GM19395 (cell line): ENCODE data around the gene TMEM40.
"Not testable (repeated sequence)": the region's sequence is repeated elsewhere in the genome, so short reads cannot be mapped to it uniquely, and the experiment has no call there.

Experiments used
- ATAC-seq: cut with Tn5 transposase; IDR thresholded peaks from one replicate; pipeline ENCODE4 v1.9.1; 2021; ENCODE audit warnings: mild to moderate bottlenecking, moderate library complexity; ENCODE audit not compliant: unreplicated experiment

TMEM40 gene

DNA sequence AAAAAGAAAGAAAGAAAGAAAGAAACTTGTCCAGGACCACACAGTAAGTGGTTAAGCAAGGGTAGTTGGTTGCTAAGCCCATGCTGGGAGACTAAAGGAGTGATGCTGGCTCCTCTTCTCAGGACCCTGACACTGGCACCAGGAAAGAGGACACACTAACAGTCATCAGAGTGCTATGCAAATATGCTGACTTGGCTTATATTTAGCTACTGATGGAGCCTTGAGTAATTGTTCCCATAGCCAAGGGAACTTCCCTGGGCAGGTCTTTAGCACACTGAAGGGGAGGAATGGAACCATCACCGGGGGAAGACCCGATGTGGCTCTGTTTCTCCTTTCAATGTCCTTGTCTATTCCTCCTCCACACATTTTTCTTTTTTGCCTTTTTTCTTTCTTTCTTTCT is 6.2 kb downstream of the TMEM40 start:
- no peak for ATAC-seq

DNA sequence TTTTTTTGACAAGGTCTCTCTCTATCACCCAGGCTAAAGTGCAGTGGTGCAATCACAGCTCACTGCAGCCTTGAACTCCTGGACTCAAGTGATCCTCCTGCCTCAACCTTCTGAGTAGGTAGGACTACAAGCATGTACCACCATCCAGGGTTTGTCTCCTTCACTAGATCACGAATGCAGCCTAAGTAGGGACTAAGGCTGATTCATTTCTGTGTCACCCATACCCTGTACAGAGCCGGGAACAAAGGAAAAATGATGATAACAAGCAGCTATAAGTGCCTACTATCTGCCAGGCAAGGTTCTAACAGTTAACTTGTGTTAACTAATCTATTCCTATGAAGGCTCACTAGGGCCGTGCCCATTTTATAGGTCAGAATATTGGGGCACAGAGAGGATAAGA is 7.0 kb downstream of the TMEM40 start:
- no peak for ATAC-seq

DNA sequence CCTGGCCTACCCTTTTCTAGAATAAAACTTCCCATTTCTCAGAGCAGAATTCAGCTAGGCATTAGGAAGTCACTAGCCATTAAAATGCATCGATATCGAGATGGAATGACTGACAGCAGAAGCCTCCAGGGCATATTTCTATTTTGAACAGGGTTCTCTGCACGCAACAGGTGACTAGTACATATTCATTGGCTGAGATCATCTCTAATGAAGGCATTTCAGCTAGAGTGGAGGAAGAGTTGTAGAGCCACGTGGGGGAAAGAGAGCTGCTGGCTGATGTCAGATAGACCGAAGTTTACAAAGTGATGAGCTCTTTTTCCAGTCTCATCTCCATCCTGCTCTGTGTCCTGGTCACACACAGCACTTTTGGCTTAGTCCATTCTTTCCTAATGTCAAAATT is 7.5 kb downstream of the TMEM40 start:
- ATAC-seq, result no peak

DNA sequence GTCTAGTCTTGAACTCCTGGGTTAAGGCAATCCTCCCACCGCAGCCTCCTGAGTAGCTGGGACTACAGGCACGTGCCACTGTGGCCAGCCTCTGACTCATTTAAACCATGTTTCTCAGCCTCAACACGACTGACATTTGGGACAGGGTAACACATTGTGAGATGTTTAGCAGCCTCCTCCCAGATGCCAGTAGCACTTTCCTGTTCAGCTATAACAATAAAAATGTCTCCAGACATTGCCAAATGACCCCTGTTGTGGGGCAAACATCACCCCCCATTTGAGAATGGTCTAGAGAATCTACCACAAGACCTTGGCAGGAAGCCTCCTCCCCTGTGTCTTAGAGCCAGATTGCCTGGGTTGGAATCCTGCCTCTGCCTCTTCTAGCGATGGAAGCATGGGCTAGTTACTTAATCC is 8.4 kb downstream of the TMEM40 start:
- peak; percentile 76 for ATAC-seq

DNA sequence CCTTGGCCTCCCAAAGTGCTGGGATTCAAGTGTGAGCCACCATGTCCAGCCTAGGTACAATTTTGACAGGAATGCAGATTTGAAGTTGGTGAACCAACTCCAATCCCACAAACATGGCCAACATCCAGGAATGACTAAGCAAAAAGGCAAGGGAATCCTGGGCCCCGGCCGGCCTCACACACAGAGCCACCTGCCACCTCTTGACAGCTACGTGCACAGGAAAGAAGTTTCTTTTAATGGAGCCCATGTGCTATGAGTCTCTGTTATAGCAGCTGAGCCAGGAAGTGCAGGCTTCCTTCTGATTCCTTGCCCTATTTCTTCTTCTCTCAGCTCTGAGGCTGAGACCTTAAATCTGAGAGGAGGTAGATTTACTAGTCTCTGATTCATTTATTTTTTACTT is 8.8 kb downstream of the TMEM40 start:
- peak; percentile 38 for ATAC-seq

DNA sequence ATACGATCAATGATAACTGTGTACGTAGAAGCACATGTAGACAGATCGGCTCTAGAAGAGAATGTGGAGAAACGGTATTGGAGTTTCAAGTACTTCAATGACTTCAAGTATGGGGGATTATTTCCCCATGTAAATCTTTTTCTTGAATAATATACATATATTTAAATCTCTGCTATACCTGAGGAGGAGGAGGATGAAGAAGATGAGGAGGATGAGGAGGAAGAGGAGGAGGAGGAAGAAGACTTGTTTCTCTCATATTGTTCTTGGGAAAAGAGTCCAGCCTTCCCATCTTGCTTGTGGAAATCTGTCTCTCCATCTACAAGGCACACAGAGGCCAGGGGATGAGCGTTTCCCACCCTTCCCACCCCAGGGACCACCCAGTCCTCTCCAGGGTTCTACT is 10.6 kb downstream of the TMEM40 start:
- ATAC-seq, result no peak

DNA sequence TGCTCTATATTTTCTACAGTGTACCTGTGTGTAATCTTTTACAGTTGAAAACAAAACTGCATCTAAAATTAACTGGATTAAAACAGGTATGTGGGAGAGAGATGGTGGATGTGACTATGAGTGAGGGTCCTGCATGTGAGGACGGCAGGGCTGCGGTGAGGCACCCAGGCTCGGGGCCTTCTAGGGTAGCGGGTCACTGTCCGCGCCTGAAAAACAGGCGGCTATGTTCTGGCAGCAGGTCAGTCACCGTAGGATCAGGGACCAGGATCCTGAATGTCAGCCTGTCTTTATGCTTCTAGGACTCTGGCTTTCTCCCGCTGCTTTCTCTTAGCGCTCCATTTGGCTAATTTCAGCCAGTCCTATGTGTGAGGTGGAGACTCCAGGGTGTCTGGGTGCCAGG is 12.6 kb downstream of the TMEM40 start:
- ATAC-seq, result no peak

DNA sequence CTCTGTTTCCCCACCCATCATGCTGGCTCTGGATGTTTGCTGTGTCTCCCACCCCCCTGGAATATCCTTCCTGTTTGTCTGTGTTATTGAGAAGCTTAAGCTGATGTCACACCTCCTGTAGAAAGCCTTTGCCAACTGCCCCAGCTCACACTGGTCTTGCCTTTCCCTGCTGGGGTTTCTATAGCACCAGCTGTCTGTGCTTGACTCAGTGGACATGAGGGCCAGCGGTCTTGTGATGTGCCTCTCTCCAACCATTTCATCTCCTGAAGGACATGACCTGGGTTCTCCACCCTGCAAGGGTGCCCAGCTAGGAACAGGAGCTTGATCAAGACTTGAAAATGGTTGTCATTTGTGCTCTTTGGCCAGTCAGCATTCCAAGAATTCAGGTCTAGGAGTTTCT is 14.7 kb downstream of the TMEM40 start:
- no peak for ATAC-seq

DNA sequence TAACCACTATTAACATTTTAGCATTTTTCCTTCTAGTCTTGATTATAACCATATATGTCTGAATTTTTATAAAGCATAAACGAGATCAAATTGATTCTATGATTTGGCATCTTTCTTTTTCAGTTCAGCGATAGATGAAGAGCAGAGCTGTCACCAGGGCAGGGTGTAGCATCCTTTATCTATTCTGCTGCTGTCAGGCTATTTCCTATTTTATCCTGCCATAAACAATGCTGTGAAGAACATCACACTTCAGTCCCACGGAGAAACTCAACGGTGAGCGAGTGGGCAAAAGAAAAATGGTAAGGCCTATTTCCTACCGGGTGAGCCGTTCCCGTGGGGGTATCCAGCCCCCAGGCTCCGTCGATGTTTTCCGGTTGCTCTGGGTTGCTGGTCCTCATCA is 15.5 kb downstream of the TMEM40 start:
- no peak for ATAC-seq

DNA sequence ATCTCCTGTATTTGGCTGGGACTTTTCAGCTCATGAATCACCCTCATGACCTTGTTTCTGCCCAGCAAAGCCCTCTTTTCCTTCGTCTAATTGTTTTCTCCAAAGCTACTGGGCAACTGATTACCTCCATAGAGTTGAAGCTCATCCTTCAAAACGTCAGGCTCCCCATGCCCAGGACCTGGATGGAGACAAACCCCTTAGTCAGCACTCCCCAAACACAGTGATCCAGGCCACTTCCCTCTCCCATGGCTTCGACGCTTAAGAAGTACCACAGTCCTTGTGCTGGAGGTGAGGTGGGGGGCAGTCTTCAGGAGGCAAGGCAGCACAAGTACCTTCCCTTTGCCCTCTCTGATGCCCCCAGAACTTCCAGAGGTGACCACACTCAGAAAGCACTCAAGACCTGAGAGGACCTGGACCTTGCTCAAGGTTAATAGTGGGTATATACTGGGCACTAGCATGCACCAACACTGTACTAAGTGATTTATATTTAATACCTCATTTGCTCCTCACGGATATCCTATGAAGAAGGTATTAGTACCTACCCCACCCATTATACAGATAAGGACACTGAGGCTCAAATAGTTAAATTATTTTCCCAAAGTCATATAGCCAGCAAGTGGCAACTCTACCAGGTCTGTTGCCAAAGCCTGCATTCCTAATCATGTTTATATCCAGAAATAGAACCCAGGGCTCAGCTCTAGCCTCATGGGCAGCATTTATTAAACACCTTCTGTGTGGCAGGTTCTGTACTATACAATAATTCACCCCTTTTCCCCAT is 16.5 kb downstream of the TMEM40 start:
- ATAC-seq, result no peak

DNA sequence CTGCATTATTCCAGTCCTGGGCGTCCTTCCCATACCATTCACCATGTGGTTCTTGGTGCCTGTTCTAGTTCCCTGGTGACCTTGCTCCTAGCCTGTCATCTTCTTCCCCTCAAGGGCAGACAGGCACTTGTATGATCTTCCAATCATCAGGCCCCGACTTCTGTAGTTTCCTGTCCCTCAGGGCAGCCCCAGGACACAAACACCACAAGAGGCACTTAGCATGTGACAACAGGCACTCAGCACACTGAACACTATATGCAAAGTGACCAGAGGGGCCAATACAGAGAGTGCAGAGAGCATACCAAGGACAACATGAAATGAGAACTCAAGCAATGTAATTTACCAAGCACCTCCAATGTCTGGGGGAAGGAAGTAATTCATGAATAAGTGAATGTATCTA is 17.9 kb downstream of the TMEM40 start:
- ATAC-seq, result no peak

DNA sequence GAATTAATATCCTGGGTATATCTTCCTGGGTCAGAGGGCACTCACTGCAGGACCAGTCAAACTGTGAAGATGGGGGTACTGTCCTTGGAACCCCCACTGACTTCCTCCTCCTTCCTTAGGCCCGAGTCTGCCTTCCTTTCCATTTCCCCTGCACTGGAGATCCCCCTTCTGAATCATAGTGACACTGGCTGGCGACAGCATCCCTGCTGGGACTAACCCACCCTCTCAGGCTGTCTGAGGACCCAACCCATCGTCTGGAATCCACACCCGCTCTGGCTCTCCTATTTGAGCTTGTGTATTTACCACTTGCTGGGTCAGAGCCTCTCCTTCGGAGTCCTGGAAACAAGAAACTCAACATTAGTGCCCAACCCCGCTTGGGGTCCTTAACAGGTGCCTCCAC is 21.2 kb downstream of the TMEM40 start:
- ATAC-seq, result no peak

DNA sequence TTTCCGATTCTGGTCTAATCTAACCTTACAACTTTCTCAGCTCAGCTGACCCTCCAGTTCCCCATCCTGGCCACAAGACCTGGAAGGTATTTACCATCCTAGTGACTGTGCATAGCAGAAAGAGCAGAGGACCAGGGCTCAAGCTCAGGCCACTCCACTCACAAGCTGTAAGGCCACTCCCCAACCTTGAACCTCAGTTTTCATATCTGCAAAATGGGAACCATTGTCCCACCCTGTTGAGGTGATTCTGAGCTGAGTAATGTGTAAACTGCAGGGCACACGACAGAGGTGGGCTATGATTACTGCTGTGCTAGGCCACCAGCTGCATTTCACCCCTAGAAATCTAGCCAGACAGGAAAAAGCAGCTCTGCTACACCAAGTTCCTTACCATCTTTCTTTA is 21.7 kb downstream of the TMEM40 start:
- no peak for ATAC-seq

DNA sequence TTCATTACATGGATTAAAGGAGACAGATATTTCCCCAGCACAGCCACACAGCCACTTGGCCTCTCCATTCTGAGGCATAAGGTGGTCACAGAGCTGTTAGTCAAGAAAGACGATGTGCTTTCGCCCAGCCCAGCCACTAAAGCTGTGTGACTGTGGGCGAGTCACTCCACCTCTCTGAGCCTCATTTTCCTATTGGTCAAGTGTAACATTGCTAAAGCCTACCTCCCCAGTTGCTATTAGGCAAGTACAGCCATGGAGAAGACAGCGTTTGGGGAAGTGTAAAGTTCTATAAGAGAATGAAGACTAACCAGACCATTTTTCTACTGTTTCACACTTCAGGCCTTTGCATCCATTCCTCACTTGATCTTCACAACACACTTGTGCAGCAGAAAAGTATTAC is 24.1 kb downstream of the TMEM40 start:
- no peak for ATAC-seq

DNA sequence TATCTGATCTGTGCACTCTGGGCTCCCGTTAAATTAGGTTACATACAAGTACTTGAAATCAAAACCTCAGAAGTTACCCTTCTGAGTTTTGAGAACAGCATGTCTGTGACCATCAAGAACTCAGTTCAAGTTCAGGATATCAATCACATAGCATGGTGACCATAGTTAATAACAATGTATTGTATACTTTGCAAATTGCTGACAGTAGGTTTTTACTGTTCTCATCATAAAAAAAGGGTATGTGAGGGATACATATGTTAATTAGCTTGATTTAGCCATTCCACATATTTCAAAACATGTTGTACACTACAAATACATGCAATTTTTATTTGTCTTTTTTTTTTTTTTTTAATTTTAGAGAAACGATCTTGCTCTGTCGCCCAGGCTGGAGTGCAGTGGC is 25.5 kb downstream of the TMEM40 start:
- ATAC-seq, result no peak

DNA sequence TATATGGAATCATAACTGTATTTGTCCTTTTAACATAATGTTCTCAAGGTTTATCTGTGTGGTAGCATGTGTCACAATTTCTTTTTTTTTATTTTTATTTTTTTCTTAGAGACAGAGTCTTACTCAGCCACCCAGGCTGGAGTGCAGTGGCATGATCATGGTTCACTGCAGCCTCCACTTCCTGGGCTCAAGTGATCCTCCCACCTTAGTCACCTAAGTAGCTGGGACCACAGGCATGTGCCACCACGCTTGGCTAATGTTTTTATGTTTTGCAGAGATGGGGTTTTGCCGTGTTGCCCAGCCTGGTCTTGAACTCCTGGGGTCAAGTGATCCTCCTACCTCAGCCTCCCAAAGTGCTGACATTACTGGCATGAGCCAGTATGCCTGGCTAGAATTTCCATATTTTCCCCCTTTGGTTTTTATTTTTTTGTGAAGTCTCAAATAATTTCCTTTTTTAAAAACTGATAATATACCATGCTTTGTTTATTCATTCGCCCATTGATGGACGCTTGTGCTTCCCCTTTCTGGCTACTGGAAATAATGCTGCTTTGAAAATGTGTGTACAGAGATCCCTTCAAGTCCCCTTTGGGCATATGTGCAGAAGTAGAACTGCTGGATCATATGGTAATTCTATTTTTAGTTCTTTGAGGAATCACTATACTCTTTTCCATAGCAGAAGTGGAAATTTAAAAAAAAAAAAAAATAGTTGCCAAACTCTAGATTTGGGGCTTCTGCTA is 28.4 kb downstream of the TMEM40 start:
- no peak for ATAC-seq

DNA sequence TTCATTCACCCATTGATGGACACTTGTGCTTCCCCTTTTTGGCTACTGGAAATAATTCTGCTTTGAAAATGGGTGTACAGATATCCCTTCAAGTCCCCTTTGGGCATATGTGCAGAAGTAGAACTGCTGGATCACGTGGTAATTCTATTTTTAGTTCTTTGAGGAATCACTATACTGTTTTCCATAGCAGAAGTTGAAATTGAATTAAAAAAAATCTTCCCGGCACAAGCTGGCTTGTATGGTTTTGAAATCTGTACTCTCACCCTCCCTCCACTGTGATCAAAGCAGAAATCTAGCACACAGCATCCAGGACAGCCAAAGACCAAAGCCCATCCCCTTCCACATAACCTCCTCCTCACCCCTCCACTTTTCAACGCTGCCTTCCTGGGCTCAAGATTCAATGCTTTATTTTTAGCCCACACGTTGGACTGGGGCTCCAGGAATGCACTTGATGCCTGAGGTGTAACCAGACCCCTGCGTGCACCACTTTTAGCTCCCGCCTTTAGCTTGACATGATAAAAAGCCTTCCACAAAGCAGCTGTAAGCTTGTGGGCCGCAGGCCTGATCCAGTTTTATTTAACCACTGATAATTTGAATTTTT is 29.9 kb downstream of the TMEM40 start:
- ATAC-seq, result no peak

DNA sequence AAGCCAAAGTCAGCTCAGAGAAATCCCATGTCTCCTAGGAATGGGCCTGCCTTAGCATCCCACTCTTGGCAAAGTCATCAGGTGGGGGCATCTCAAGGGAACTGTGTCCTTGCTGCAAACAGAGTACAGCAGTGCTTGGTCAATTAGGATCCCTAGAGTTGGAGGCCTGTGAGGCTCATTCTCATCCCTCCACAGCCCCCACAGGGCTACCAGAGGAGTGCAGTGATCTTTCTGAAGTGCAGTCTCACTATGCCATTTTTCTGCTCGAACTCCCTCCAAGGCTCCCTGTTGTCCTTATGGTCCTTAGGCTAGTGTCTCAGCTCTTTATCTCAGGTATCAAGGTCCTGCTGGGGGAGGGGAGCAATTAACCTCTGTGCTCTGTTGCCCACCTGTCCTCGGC is 31.1 kb downstream of the TMEM40 start:
- ATAC-seq, result no peak

DNA sequence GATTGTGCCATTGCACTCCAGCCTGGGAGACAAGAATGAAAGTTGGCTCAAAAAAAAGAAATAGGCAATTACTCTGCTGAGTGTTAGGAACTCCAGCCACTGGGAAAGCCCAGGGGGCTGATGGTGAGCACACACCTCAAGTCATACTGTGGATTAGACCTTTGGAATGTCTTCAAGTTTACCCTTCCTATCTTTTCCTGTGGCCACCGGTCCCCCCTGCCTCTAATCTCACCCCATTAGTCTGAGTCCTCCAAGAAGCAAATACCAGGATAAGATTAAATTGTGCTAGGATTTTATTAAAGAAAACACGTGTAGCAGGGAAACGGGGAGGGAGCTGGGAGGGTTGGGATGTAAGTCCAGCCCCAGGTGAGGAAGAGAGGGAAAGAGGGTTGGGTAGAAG is 31.6 kb downstream of the TMEM40 start:
- ATAC-seq, result no peak

DNA sequence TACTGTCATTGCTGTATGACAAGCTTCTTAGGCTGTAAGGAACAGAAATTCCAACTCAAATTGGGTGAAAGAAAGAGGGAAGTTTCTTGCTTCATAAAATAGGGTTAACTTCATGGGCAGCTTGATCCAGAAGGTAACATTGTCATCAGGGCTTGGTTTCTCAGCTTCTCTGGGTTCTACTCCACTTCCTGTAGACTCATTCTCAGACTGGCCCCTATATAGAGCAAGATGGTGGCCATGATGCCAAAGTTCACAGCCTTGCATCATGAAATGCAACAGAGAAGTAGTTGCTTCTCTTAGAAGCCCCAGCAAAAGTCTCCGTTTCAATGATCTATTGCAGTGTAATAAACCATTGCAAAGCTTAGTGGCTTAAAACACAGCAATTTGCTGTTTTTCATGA is 33.6 kb downstream of the TMEM40 start:
- no peak for ATAC-seq

DNA sequence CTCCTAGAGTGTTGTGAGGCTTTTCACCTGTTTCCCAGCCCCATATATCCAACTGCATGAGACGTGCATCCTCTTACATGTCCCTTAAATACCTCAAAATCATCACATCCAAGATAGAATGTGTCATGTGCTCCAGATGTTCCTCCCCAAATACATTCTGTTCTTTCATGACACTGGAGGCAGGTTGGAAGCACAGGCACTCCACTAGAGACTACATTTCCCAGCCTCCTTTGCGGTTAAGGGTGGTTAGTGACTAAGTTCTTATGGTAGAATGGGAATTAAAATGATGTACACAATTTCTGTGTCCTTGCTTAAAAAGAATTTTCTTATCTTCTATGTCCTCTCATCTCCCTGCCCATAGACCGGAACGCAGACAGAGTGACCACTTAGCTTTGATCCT is 34.3 kb downstream of the TMEM40 start:
- no peak for ATAC-seq

DNA sequence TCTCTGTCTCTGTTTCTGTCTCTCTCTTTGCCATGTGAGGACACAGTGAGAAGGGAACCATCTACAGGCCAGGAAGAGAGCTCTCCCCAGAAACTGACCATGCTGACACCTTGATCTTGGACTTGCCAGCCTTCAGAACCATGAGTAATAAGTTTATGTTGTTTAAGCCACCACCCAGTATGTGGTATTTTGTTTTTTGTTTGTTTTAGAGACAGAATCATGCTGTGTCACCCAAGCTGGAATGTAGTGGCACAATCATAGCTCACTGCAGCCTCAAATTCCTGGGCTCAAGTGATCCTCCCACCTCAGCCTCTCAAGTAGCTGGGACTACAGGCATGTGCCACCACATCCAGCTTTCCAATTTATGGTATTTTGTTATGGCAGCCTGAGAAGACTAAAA is 35.7 kb downstream of the TMEM40 start:
- ATAC-seq, result not testable (repeated sequence)
